ENCODE measurements around the gene ATG16L2. TPM values are rescaled to one million over a fixed set of nuclear protein-coding genes. Genes with fewer than 3 reads are reported as not detected.

ATG16L2 gene
- total and polyA plus RNA-seq, 8 donors = 41.5 to 87.3 (median 50.3) TPM

DNA sequence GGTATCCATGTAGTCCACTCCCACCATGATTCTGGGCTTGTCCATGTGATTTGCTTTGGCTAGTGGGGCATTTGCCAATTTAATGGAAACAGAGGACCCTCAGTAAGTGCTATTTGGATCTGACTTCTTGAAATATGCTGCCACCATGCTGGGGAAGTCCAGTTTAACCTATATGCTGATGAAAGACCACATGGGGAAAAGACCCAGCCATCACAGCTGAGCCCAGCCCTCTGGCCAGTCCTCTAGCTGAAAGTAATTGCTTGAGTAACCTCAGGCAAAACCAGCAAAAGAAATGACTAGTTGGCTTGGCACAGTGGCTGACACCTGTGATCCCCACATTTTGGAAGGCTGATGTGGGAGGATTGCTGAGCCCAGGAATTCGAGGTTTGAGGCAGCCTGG is 61.5 kb downstream of the ATG16L2 start:
- DNase-seq (no peak), ATAC-seq (no peak)
- intact Hi-C loops (cut with DNase I) = no loop called here
- H3K27ac ChIP-seq = no peak overlapping the region
- H3K36me3 ChIP-seq = no peaks in the 10 kb centered on the region
- no peaks in the 10 kb centered on the region for H3K9me3 ChIP-seq
- H3K4me1 ChIP-seq = no peaks in the 10 kb centered on the region
- TF ChIP-seq, protein P1, sequence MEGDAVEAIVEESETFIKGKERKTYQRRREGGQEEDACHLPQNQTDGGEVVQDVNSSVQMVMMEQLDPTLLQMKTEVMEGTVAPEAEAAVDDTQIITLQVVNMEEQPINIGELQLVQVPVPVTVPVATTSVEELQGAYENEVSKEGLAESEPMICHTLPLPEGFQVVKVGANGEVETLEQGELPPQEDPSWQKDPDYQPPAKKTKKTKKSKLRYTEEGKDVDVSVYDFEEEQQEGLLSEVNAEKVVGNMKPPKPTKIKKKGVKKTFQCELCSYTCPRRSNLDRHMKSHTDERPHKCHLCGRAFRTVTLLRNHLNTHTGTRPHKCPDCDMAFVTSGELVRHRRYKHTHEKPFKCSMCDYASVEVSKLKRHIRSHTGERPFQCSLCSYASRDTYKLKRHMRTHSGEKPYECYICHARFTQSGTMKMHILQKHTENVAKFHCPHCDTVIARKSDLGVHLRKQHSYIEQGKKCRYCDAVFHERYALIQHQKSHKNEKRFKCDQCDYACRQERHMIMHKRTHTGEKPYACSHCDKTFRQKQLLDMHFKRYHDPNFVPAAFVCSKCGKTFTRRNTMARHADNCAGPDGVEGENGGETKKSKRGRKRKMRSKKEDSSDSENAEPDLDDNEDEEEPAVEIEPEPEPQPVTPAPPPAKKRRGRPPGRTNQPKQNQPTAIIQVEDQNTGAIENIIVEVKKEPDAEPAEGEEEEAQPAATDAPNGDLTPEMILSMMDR (IDR thresholded peaks at IDR 0.05) = no peak
- H3K27me3 ChIP-seq = no peaks in the 10 kb centered on the region
- H3K4me3 ChIP-seq = no peak overlapping the region

DNA sequence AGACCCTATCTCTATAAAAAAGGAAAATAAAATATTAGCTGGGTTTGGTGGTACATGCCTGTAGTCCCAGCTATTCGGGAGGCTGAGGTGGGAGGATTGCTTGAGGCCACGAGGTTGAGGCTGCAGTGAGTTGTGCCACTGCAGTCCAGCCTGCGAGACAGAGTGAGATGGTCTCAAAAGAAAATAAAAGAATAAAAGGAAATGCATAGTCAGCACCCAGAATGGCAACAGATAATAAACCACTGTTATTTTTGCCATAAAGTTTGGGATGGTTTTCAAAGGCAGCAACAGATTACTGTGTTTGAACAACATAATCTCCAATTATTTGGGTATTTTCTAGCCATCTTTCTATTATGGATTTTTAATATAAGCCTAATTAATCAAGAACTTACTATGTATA is 61.9 kb downstream of the ATG16L2 start:
- H3K36me3 ChIP-seq = no peaks in the 10 kb centered on the region
- DNase-seq (no peak), ATAC-seq (no peak)
- no peak overlapping the region for H3K4me3 ChIP-seq
- no peaks in the 10 kb centered on the region for H3K4me1 ChIP-seq
- H3K27me3 ChIP-seq = no peaks in the 10 kb centered on the region
- intact Hi-C loops (cut with DNase I) = no loop called here
- TF ChIP-seq, protein P1 (IDR thresholded peaks at IDR 0.05) = no peak
- H3K27ac ChIP-seq = no peak overlapping the region
- no peaks in the 10 kb centered on the region for H3K9me3 ChIP-seq

Small RNA genes within 50 kb of the gene (microRNA-seq; reads per million reads assigned to microRNA genes)
- 0 to 0.14 reads per million in 2 donors for gene MIR4692

Other genes with a start within 250 kb of the ATG16L2 start
- 10 to 100 TPM in 1 of 2 donors, 1 to 10 TPM in 1; 9.7 to 13.8 TPM for gene PDE2A, start 140.0 kb upstream of the ATG16L2 start, total RNA-seq
- gene PDE2A, start 140.0 kb upstream of the ATG16L2 start, polyA plus RNA-seq (ENCODE audit: insufficient read length in 6 of 6) = 10 to 100 TPM in 3 of 6 donors, 1 to 10 TPM in 3; 8.4 to 13.2 (median 11.1) TPM
- gene ARAP1, start 62.0 kb upstream of the ATG16L2 start, total RNA-seq = 100 to 1,000 TPM; 172 to 222 TPM
- 100 to 1,000 TPM in 2 of 6 donors, 10 to 100 TPM in 4; 80.0 to 113 (median 90.8) TPM for gene ARAP1, start 62.0 kb upstream of the ATG16L2 start, polyA plus RNA-seq (ENCODE audit: insufficient read length in 6 of 6)
- 100 to 1,000 TPM in 1 of 2 donors, 10 to 100 TPM in 1; 83.8 to 119 TPM for gene STARD10, start 20.4 kb upstream of the ATG16L2 start, total RNA-seq
- gene STARD10, start 20.4 kb upstream of the ATG16L2 start, polyA plus RNA-seq (ENCODE audit: insufficient read length in 6 of 6) = 100 to 1,000 TPM; 101 to 146 (median 114) TPM

Measured in left lung (tissue), 10 donors.